NCI-H446 treated with DMSO at 0.1 percent for 48 hours (cell line): Measurements from ENCODE around the gene NPSR1.
"Not testable (repeated sequence)": the region's sequence is repeated elsewhere in the genome, so short reads cannot be mapped to it uniquely, and the experiment has no call there.

Experiments used
- DNase-seq: peaks from one replicate; lab custom pipeline; 2025; lab: John Stamatoyannopoulos, UW

Gene NPSR1

GRCh38 chr7:34869057-34869456, 211.0 kb downstream of the NPSR1 start:
- DNase-seq = no peak

GRCh38 chr7:34870041-34870440, 212.0 kb downstream of the NPSR1 start:
- not testable (repeated sequence) for DNase-seq

GRCh38 chr7:34874329-34874728, 216.3 kb downstream of the NPSR1 start:
- DNase-seq = not testable (repeated sequence)

GRCh38 chr7:34875481-34875880, 217.5 kb downstream of the NPSR1 start:
- no peak for DNase-seq

- not testable (repeated sequence) for DNase-seq
Observed at GRCh38 chr7:34878944-34879735, 221.1 kb downstream of the NPSR1 start.

GRCh38 chr7:34879871-34880270, 221.9 kb downstream of the NPSR1 start:
- DNase-seq = no peak

- DNase-seq = not testable (repeated sequence)
Observed at GRCh38 chr7:34883855-34884254, 225.8 kb downstream of the NPSR1 start.

- no peak for DNase-seq
Observed at GRCh38 chr7:34886856-34887255, 228.8 kb downstream of the NPSR1 start.

- DNase-seq = no peak
Observed at GRCh38 chr7:34889951-34890350, 231.9 kb downstream of the NPSR1 start.

GRCh38 chr7:34895202-34895601, 237.2 kb downstream of the NPSR1 start:
- no peak for DNase-seq
